HG03135 (cell line): ENCODE measurements around the gene SEMA5A.

Experiments
- ATAC-seq: cut with Tn5 transposase; IDR thresholded peaks from one replicate; pipeline ENCODE4 v1.9.1; 2021; ENCODE audit warnings: mild to moderate bottlenecking, moderate library complexity; ENCODE audit not compliant: unreplicated experiment

Gene SEMA5A

DNA sequence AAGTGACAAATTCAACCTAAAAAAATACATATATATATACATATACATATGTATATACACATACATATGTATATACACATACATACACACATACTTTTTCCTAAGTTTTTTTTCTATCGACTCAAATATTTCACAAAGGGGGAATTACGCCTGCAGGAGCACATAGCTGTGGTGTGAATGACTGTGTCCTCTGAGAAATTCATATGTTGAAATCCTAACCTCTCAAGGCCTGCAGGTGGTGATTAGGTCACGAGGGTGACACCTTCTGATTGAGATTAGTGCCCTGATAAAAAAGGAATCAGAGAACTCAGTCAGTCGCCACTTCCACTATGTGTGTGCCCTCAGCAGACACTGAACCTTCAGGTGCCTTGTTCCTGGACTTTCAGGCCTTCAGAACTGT, 248.7 kb downstream of the SEMA5A start:
- ATAC-seq: no peak

GRCh38 chr5:9295466-9295801, 250.4 kb downstream of the SEMA5A start:
- ATAC-seq: no peak

DNA sequence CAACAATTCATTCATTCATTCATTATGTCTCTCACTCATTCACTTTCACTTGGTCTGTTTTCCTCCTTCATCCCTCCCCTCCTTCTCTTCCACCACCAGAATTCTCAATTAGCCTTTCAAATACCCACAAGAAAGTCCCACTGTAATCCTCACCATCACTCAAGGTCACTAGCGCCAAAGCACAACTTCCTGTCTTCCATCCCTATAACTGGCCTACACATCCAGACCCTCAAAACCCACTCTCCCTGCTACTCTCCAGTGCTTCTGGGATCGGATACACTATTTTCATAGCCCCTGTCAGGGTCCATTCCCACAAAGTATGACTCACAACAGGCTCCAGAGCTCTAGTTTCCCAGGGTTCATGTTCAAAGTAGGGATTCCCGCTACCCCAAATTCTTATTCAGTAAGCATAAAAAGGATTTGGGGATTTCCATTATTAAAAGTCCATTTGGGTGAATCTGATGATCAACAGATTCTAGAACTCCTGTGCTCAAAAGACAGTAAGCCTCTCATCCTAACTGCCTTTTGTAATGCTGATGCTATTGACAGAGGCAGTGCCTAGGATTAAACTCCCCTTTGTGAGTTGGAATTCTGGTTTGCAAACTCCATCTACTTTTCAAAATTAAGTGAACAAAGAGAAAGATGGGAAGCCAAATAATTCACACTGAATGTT, 250.9 kb downstream of the SEMA5A start:
- no peak for ATAC-seq

- no peak for ATAC-seq
Measured at GRCh38 chr5:9288234-9288633, 257.6 kb downstream of the SEMA5A start.

- ATAC-seq: no peak
Measured at GRCh38 chr5:9284781-9285307, 261.0 kb downstream of the SEMA5A start.

- ATAC-seq: no peak
Measured at GRCh38 chr5:9284272-9284671, 261.6 kb downstream of the SEMA5A start.

DNA sequence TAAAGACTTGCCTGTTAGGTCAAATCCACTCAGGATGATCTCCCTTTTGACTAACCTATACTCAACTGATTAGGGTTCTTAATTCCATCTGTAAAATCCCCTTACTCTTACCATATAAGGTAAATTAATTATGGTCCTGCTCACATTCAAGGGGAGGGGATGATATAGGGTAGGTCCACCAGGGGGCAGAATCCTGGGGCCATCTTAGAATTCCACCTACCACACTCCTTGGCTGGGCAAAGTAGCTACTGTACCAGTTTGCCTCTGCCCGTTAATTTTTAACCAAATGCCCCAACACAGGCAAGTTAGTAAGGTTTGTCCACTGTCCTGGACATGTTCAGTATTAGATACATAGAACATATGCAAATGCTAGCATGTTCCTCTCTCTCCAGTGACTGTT, 262.4 kb downstream of the SEMA5A start:
- no peak for ATAC-seq

- ATAC-seq: no peak
Measured at GRCh38 chr5:9283021-9283420, 262.9 kb downstream of the SEMA5A start.

GRCh38 chr5:9282211-9282610, 263.7 kb downstream of the SEMA5A start:
- ATAC-seq: no peak

DNA sequence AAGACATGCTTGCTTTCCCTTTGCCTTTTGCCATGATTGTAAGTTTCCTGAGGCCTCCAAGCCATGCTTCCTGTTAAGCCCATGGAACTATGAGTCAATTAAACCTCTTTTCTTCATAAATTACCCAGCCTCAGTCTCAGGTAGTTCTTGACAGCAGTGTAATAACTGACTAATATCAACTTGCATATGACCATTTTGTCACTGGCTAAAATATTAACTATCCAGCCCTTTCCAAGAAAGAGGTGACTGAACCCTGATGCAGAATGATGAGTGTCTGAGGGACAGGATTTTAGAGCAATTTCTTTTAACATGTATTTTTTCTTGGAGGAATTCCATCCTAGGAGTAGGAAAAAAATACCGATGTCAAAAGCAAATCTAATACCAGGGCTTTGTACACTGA, 266.1 kb downstream of the SEMA5A start:
- no peak for ATAC-seq

DNA sequence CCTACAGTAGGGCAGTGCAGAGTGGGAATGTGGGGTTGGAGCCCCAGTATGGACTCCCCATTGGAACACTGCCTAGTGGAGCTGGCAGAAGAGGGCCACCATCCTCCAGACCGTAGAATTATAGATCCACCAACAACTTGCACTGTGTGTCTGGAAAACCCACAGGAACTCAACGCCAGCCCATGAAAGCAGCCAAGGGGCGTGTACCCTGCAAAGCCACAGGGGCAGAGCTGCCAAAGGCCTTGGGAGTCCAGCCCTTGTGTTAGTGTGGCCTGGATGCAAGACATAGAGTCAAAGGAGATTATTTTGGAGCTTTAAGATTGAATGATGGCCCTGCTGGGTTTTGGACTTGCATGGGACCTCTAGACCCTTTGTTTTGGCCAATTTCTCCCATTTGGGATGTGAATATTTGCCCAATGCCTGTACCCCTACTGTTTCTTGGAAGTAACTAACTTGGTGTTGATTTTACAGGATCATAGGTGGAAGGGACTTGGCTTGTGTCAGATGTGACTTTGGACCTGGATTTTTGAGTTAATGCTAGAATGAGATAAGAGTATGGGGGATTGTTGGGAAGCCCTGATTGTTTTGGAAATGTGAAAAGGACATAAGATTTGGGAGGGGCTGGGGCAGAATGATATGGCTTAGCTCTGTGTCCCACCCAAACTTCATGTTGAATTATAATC, 266.8 kb downstream of the SEMA5A start:
- ATAC-seq: no peak

GRCh38 chr5:9269014-9269413, 276.9 kb downstream of the SEMA5A start:
- no peak for ATAC-seq

DNA sequence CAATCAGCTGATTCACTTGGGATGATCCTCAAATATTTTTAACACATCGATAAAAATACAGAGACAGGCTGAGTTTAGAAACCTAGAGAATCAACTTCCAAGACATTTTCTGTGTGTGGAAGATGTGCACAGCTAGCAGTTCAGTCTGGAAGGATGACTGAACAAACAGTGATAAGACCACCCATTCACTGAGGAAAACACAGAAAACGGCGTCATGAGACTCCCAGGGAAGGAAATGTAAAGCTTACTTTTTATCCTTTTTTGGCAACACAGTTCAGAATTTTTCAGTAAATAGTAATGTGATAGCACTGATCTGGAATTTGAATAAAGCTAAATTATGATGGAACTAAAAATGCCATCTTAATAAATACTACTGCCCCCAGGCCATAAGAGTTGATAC, 277.6 kb downstream of the SEMA5A start:
- ATAC-seq: no peak

DNA sequence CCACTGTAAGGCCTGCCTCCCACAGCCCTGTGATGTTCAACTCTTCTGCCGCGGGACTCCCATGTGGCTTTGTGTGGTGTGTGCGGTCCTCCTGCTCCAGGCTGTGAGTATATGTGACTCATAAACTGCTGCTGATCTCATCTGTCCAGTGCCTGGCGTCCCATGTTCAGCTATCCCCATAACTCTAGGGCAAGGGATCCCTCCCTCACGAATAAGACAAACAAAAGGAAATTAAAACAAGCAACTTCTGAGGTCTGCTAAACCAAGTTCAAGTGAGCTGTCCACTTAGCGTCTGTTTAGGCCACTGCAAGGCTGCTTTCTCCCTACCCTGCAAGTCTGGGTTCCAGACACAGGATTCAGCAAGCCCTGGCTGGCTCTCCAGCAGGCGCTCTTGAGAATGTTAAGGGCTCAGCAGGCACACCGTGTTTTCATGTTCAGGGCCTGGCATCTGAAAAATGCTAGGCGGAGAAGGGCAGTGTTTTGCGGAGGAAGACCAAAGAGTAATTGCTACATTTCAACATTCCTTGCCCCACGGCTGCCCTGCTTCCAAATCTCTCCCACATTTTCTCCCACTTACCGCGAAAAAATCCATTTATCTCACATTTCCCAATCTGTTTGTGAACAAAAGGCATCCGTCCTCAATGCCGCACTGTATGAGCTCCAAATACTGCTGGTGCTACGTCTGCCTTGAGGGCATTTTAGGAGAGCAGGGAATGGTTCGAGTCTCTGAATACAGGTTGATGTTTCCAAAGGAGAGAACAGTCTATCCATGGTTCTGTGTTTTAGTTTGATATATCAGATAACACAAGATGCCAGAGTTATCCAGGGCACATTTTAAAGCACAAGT, 280.2 kb downstream of the SEMA5A start:
- ATAC-seq: no peak

GRCh38 chr5:9264301-9264700, 281.6 kb downstream of the SEMA5A start:
- no peak for ATAC-seq

DNA sequence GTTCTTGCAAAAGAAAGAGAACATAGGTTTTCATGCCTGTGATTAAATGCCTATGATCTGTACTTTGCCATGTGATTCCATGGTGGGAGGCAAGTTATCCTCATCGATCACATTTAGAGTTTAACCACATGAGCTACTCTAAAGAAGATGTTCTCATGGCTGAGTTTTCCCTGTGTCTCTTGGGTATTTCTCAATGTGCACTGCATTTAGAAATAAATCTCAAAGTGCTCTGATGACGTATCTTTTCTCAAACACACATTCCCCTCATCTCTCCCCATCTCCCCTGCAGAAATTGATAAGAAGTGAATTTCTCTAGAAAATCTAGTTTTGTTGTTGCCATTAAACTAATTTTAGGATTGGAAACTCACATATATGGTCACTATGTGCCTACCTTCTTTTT, 282.2 kb downstream of the SEMA5A start:
- ATAC-seq: no peak

DNA sequence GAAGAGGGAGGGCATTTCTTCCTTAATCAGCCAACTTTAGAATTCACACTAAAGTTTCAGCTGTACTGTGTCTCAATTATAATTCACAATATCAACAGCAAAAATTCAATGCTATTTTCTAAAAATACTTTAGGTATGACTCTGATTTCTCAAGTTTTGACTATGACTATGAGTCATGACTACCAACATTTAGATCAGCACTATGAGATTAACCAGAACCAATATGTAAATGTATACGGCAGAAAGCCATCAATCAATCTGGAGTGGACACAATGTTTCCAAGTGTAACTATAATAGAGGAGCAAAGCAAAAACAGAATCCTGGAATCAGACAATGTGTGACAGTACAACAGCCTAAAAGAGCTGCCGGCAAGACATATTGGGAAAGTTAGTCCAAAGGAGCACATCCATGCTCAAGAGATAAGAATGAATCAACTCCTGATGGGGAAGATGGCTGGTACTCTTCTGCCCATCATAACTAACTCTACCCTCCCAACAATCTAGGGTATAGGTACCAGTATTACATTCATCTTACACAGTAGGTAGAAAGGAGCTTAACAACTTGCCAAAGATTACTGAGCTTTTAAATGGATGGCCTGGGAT, 294.4 kb downstream of the SEMA5A start:
- ATAC-seq: no peak

- ATAC-seq: no peak
Measured at GRCh38 chr5:9249231-9249630, 296.6 kb downstream of the SEMA5A start.

DNA sequence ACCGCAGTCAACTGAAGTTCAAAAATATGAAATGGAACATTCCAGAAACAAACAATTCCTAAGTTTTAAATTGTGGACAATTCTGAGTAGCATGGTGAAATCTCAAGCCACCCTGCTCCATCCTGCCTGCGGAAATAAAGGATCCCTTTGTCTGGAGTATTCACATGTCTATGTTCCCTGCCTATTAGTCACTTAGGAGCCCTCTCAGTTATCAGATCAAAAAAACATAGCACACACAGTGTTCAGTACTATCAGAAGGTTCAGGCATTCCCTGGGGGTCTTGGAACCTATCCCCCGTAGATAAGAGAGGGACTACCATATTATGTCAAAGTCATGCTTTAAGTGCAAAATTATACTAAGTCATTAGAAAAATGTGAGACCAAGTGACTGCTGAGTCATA, 300.8 kb downstream of the SEMA5A start:
- ATAC-seq: no peak

- no peak for ATAC-seq
Measured at GRCh38 chr5:9244417-9244816, 301.5 kb downstream of the SEMA5A start.
